ENCODE measurements around the gene CCDC57.

CCDC57 gene

GRCh38 chr17:82171750-82172375 is 40.8 kb downstream of the CCDC57 start:
- H3K36me3 ChIP-seq = peaks cover 24% of the 10 kb centered on the region; the same call in 1 of the 2 replicates
- H3K9me3 ChIP-seq = no peaks in the 10 kb centered on the region
- H4K20me1 ChIP-seq = no peaks in the 10 kb centered on the region
- TF ChIP-seq Cebpa-rat (IDR thresholded peaks at IDR 0.05) = no peak
- no peak overlapping the region for H3K9ac ChIP-seq
- H3K27me3 ChIP-seq = no peaks in the 10 kb centered on the region; the same call in 1 of the 2 replicates
- no peak overlapping the region for H3K4me2 ChIP-seq
- H3K4me3 ChIP-seq = no peak overlapping the region
- peaks cover 44% of the 10 kb centered on the region for H3K4me1 ChIP-seq
- no peak overlapping the region for H3K27ac ChIP-seq

- H3K27me3 ChIP-seq = no peaks in the 10 kb centered on the region; the same call in 1 of the 2 replicates
- H3K27ac ChIP-seq = no peak overlapping the region
- TF ChIP-seq Cebpa-rat (IDR thresholded peaks at IDR 0.05) = no peak
- no peak overlapping the region for H3K4me3 ChIP-seq
- peak overlapping the region; percentile 49 for H3K4me2 ChIP-seq
- H4K20me1 ChIP-seq = no peaks in the 10 kb centered on the region
- no peaks in the 10 kb centered on the region for H3K9me3 ChIP-seq
- H3K36me3 ChIP-seq = peaks cover 24% of the 10 kb centered on the region; the same call in 1 of the 2 replicates
- H3K9ac ChIP-seq = no peak overlapping the region
- peaks cover 36% of the 10 kb centered on the region for H3K4me1 ChIP-seq
Observed at GRCh38 chr17:82170412-82170961, 42.2 kb downstream of the CCDC57 start.

GRCh38 chr17:82168568-82168967 is 44.1 kb downstream of the CCDC57 start:
- Histone ChIP-seq H3K9me3 (no peaks in the 10 kb centered on the region), H3K36me3 (peaks cover 19% of the 10 kb centered on the region; the same call in 1 of the 2 replicates), H4K20me1 (no peaks in the 10 kb centered on the region), H3K4me3 (no peak overlapping the region), H3K4me2 (0 out of 2 replicates have a peak overlapping the region, but pooled peaks have one; percentile 12), H3K9ac (no peak overlapping the region), H3K27ac (no peak overlapping the region), H3K27me3 (no peaks in the 10 kb centered on the region), H3K4me1 (peaks cover 38% of the 10 kb centered on the region)
- no peak for TF ChIP-seq Cebpa-rat (IDR thresholded peaks at IDR 0.05)

GRCh38 chr17:82167028-82167427 is 45.6 kb downstream of the CCDC57 start:
- no peaks in the 10 kb centered on the region for H3K9me3 ChIP-seq
- no peak overlapping the region for H3K4me2 ChIP-seq
- peaks cover 22% of the 10 kb centered on the region; the same call in 1 of the 2 replicates for H3K36me3 ChIP-seq
- H3K4me1 ChIP-seq = peaks cover 37% of the 10 kb centered on the region
- H3K27ac ChIP-seq = no peak overlapping the region
- no peak overlapping the region for H3K4me3 ChIP-seq
- H3K9ac ChIP-seq = no peak overlapping the region
- H4K20me1 ChIP-seq = no peaks in the 10 kb centered on the region
- TF ChIP-seq Cebpa-rat (IDR thresholded peaks at IDR 0.05) = no peak
- no peaks in the 10 kb centered on the region for H3K27me3 ChIP-seq

- H3K4me2 ChIP-seq = 0 out of 2 replicates have a peak overlapping the region, but pooled peaks have one; percentile 1
- no peak for TF ChIP-seq Cebpa-rat (IDR thresholded peaks at IDR 0.05)
- H3K36me3 ChIP-seq = peaks cover 22% of the 10 kb centered on the region
- no peaks in the 10 kb centered on the region for H4K20me1 ChIP-seq
- H3K4me3 ChIP-seq = no peak overlapping the region
- no peaks in the 10 kb centered on the region for H3K9me3 ChIP-seq
- no peaks in the 10 kb centered on the region for H3K27me3 ChIP-seq
- H3K4me1 ChIP-seq = peaks cover 25% of the 10 kb centered on the region
- H3K9ac ChIP-seq = no peak overlapping the region
- H3K27ac ChIP-seq = no peak overlapping the region
Observed at GRCh38 chr17:82164853-82165252, 47.8 kb downstream of the CCDC57 start.

- Histone ChIP-seq H3K4me2 (no peak overlapping the region), H3K4me3 (no peak overlapping the region), H4K20me1 (no peaks in the 10 kb centered on the region), H3K27me3 (no peaks in the 10 kb centered on the region), H3K36me3 (peaks cover 24% of the 10 kb centered on the region), H3K9me3 (no peaks in the 10 kb centered on the region), H3K9ac (no peak overlapping the region), H3K27ac (no peak overlapping the region), H3K4me1 (peaks cover 41% of the 10 kb centered on the region)
- no peak for TF ChIP-seq Cebpa-rat (IDR thresholded peaks at IDR 0.05)
Observed at GRCh38 chr17:82161216-82161615, 51.4 kb downstream of the CCDC57 start.

- Histone ChIP-seq H3K27ac (no peak overlapping the region), H4K20me1 (no peaks in the 10 kb centered on the region), H3K9me3 (no peaks in the 10 kb centered on the region), H3K27me3 (no peaks in the 10 kb centered on the region), H3K36me3 (peaks cover 24% of the 10 kb centered on the region), H3K9ac (no peak overlapping the region), H3K4me1 (peaks cover 47% of the 10 kb centered on the region), H3K4me2 (no peak overlapping the region), H3K4me3 (no peak overlapping the region)
- TF ChIP-seq Cebpa-rat (IDR thresholded peaks at IDR 0.05) = no peak
Observed at GRCh38 chr17:82160075-82160474, 52.6 kb downstream of the CCDC57 start.

- Histone ChIP-seq H3K36me3 (peaks cover 27% of the 10 kb centered on the region), H3K4me1 (peaks cover 56% of the 10 kb centered on the region), H4K20me1 (no peaks in the 10 kb centered on the region), H3K4me3 (no peak overlapping the region), H3K4me2 (peak overlapping the region; percentile 86), H3K27me3 (no peaks in the 10 kb centered on the region), H3K9me3 (no peaks in the 10 kb centered on the region), H3K9ac (no peak overlapping the region), H3K27ac (no peak overlapping the region)
- no peak for TF ChIP-seq Cebpa-rat (IDR thresholded peaks at IDR 0.05)
Observed at GRCh38 chr17:82158825-82159224, 53.8 kb downstream of the CCDC57 start.

- TF ChIP-seq Cebpa-rat (IDR thresholded peaks at IDR 0.05) = no peak
- peaks cover 60% of the 10 kb centered on the region for H3K4me1 ChIP-seq
- H3K9me3 ChIP-seq = no peaks in the 10 kb centered on the region
- peak overlapping the region; percentile 71 for H3K27ac ChIP-seq
- no peaks in the 10 kb centered on the region for H3K27me3 ChIP-seq
- H3K36me3 ChIP-seq = peaks cover 21% of the 10 kb centered on the region
- peak overlapping the region; percentile 9; the same call in 1 of the 2 replicates for H3K9ac ChIP-seq
- no peaks in the 10 kb centered on the region for H4K20me1 ChIP-seq
- peak overlapping the region; percentile 86 for H3K4me2 ChIP-seq
- H3K4me3 ChIP-seq = 0 out of 2 replicates have a peak overlapping the region, but pooled peaks have one; percentile 0
Observed at GRCh38 chr17:82157046-82158035, 55.3 kb downstream of the CCDC57 start.

All from BLaER1 (cell line).